GM12878 (cell line): ENCODE measurements around the gene DAB2IP. TPM values are rescaled to one million over a fixed set of nuclear protein-coding genes. Genes with fewer than 3 reads are reported as not detected.

Source experiments
- ATAC-seq: fragments of 200-7000 bp; cut with Tn5 transposase; 3 replicates; pipeline ENCODE4 v1.9.1; 2020; ENCODE audit warnings: mild to moderate bottlenecking, moderate library complexity
- BruUV-seq: library from RNA; stranded (reverse); fragments of 400-500 nt; replicated peaks from 2 replicates; lab custom pipeline; 2021; lab: Mats Ljungman, UMichigan
- CTCF ChIA-PET: fragments of 300-600 bp; sonication (Branson Sonifier 250); formaldehyde crosslinking; extraction: SDS; loops from one replicate; lab custom pipeline; 2021; ENCODE audit warnings: inconsistent platforms; lab: Yijun Ruan, JAX
- POLR2A ChIA-PET: fragments of 350-600 bp; formaldehyde crosslinking; extraction: SDS; loops from one replicate; lab custom pipeline; 2021; ENCODE audit warnings: inconsistent platforms; lab: Charles Lee
- RAD21 ChIA-PET: fragments of 300-600 bp; sonication (Branson Sonifier 250); formaldehyde crosslinking; loops from one replicate; lab custom pipeline; 2023; ENCODE audit warnings: antibody characterized with exemption; ENCODE audit not compliant: unreplicated experiment; lab: Charles Lee
- SMC1A ChIA-PET: fragments of 300-600 bp; sonication (Branson Sonifier 250); formaldehyde crosslinking; loops from one replicate; lab custom pipeline; 2023; ENCODE audit not compliant: unreplicated experiment, uncharacterized antibody; lab: Charles Lee
- DNase-seq: peaks from one replicate; pipeline ENCODE4 v3.0.0-alpha.2; 2011; ENCODE audit warnings: low read depth, low spot score
- FAIRE-seq: peaks from 3 replicates; lab custom pipeline; 2011; peaks lifted over from hg19 to GRCh38; lab: Jason Lieb, UNC
- H2AFZ ChIP-seq: 2 replicates; pipeline ENCODE4 v1.6.0; 2011; ENCODE audit warnings: low read depth, low read length, control low read depth; ENCODE audit not compliant: control insufficient read depth
- H3K27ac ChIP-seq: 2 replicates; pipeline ENCODE4 v1.5.1; 2011; ENCODE audit warnings: control low read depth; ENCODE audit not compliant: control insufficient read depth, insufficient read depth
- H3K27me3 ChIP-seq, 2 experiments: replicated peaks in 1 of 2; 2 replicates each; pipeline versions ENCODE4 v1.6.0 to v1.6.1; 2011; ENCODE audit warnings: low read length in 1 of 2; ENCODE audit not compliant: control insufficient read depth in 2 of 2, insufficient read depth in 2 of 2
- H3K36me3 ChIP-seq, 2 experiments: 2 replicates each; pipeline ENCODE4 v1.5.1; 2011; ENCODE audit warnings: low read length in 1 of 2; ENCODE audit not compliant: control insufficient read depth in 2 of 2, insufficient read depth in 2 of 2
- H3K4me1 ChIP-seq: 2 replicates; pipeline ENCODE4 v1.6.1; 2011; ENCODE audit warnings: mild to moderate bottlenecking, low read length, moderate library complexity, mixed read lengths; ENCODE audit not compliant: control insufficient read depth, insufficient read depth
- H3K4me2 ChIP-seq: 2 replicates; pipeline ENCODE4 v1.6.0; 2011; ENCODE audit warnings: control low read depth; ENCODE audit not compliant: control insufficient read depth, insufficient read depth
- H3K4me3 ChIP-seq: fragments of 200-600 bp; sonication (generic); 2 replicates; pipeline ENCODE4 v1.5.1; 2016
- H3K79me2 ChIP-seq: 2 replicates; pipeline ENCODE4 v1.6.0; 2011; ENCODE audit warnings: low read length; ENCODE audit not compliant: control insufficient read depth, insufficient read depth
- H3K9ac ChIP-seq: 2 replicates; pipeline ENCODE4 v1.8.0; 2011; ENCODE audit warnings: low read length, control low read depth, mixed read lengths; ENCODE audit not compliant: control insufficient read depth, insufficient read depth
- H3K9me3 ChIP-seq: replicated peaks from 3 replicates; pipeline ENCODE4 v1.5.1; 2011; ENCODE audit warnings: mild to moderate bottlenecking, low read length; ENCODE audit not compliant: control insufficient read depth, insufficient read depth
- H4K20me1 ChIP-seq: 2 replicates; pipeline ENCODE4 v1.6.0; 2011; ENCODE audit not compliant: control insufficient read depth, insufficient read depth
- ASH2L ChIP-seq: fragments of 300-600, 200-600 bp; sonication (generic); IDR thresholded peaks from 2 replicates; pipeline ENCODE4 v1.6.1; 2017; ENCODE audit warnings: low read depth, mild to moderate bottlenecking, borderline replicate concordance
- CHD1 ChIP-seq: IDR thresholded peaks from 2 replicates; pipeline ENCODE4 v1.6.1; 2012; ENCODE audit warnings: low read depth, low read length, improper control_type of control experiment
- CREM ChIP-seq: IDR thresholded peaks from 2 replicates; pipeline ENCODE4 v1.6.1; 2014; ENCODE audit warnings: antibody characterized with exemption, low read depth
- LARP7 ChIP-seq: fragments of 450-650 bp; IDR thresholded peaks from 2 replicates; pipeline ENCODE4 v1.6.1; 2017; ENCODE audit warnings: mild to moderate bottlenecking
- MXI1 ChIP-seq: fragments of 150-350 bp; IDR thresholded peaks from 2 replicates; pipeline ENCODE4 v1.6.1; 2011; ENCODE audit warnings: low read depth, mild to moderate bottlenecking, inconsistent platforms, low read length, improper control_type of control experiment
- MYB ChIP-seq: fragments of 150-350 bp; IDR thresholded peaks from 2 replicates; pipeline ENCODE4 v1.6.1; 2014; ENCODE audit warnings: mild to moderate bottlenecking, low read depth, low read length, borderline replicate concordance
- MYC ChIP-seq: IDR thresholded peaks from 2 replicates; pipeline ENCODE4 v1.6.1; 2011; ENCODE audit warnings: mild to moderate bottlenecking, low read length, moderate library complexity, inconsistent platforms; ENCODE audit not compliant: insufficient read depth, insufficient replicate concordance, insufficient read length, severe bottlenecking
- RUNX3 ChIP-seq: IDR thresholded peaks from 2 replicates; pipeline ENCODE4 v1.6.1; 2012; ENCODE audit warnings: low read length, inconsistent platforms
- YBX1 ChIP-seq: fragments of 450-650 bp; IDR thresholded peaks from 2 replicates; pipeline ENCODE4 v1.6.1; 2016; ENCODE audit warnings: antibody characterized with exemption
- WGBS: methylation state at CpG from one replicate; pipeline ENCODE4 v1.1.6; 2016; ENCODE audit warnings: low lambda C conversion rate; ENCODE audit not compliant: insufficient replicate concordance, insufficient coverage; ENCODE audit errors: missing lambda C conversion rate; 5-methylcytosine and 5-hydroxymethylcytosine counted together
- in situ Hi-C: fragments of 300-500 bp; cut with MboI; formaldehyde crosslinking; loops from 9 replicates; pipeline ENCODE4 v1.14.3; 2018; ENCODE audit warnings: mixed read lengths
- intact Hi-C: fragments of 100-400 bp; cut with micrococcal nuclease; formaldehyde crosslinking; loops from one replicate; pipeline ENCODE4 v1.14.2; 2022; ENCODE audit not compliant: unreplicated experiment
- polyA plus RNA-seq, 11 experiments: library from polyadenylated mRNA; depleted of rRNA in 4 of 11; unstranded in 6 of 11; stranded (reverse) in 5 of 11; fragments of >200 nt; fragmentation: Nextera tagmentation in 4 of 11; fragmentation: Illumina TruSeq in 1 of 11; extraction: Ambion mirVana in 4 of 11; extraction: Trizol in 1 of 11; gene quantifications; 1 replicate in 1 of 11; 2 replicates in 10 of 11; pipeline versions ENCODE4 v1.2.1 to v1.2.3, GENCODE V29; 2011 to 2016; ENCODE audit warnings: inconsistent platforms in 2 of 11, missing spikeins in 2 of 11, low read depth in 1 of 11
- total RNA-seq, 4 experiments: library from RNA; depleted of rRNA in 3 of 4; stranded (reverse); fragments of >200 nt in 3 of 4; fragmentation: Illumina TruSeq in 1 of 4; extraction: Trizol in 1 of 4; gene quantifications; 2 replicates each; pipeline versions ENCODE4 v1.2.1 to v1.2.3, GENCODE V29; 2013 to 2021

DAB2IP gene
- total and polyA plus RNA-seq, 10 of the 15 experiments (the other 5 are each of a cell fraction or from before 2014, with no cell fraction given) = 0.03 to 0.38 (median 0.14) TPM; not detected in 6

GRCh38 chr9:121769939-121770338, 118.5 kb downstream of the DAB2IP start (continued):
- TF ChIP-seq CHD1 (no peak), ASH2L (no peak), YBX1 (no peak)

- no peaks in the 10 kb centered on the region for H3K36me3 ChIP-seq
- H3K79me2 ChIP-seq = no peaks in the 10 kb centered on the region
- no peak for DNase-seq
- H2AFZ ChIP-seq = no peak overlapping the region
- in situ Hi-C loops (no loop called here), intact Hi-C loops (no loop called here)
- ChIA-PET SMC1A (no interaction called here), RAD21 (no interaction called here), POLR2A (no interaction called here), CTCF (no interaction called here)
- FAIRE-seq = no peak
- ATAC-seq = no peak
- H3K9ac ChIP-seq = no peak overlapping the region
- H3K9me3 ChIP-seq = no peaks in the 10 kb centered on the region
- WGBS = 27% methylated on average over 10 of the region's 10 CpGs
- no peak for TF ChIP-seq MXI1
- TF ChIP-seq RUNX3 = no peak
- TF ChIP-seq MYC = no peak
- TF ChIP-seq CHD1 = no peak
- no peak for TF ChIP-seq MYB
- no peak for TF ChIP-seq CREM
- no peak for TF ChIP-seq LARP7
- H3K4me1 ChIP-seq = no peaks in the 10 kb centered on the region
- BruUV-seq = no TSS peak
- no peak overlapping the region for H3K4me2 ChIP-seq
- no peaks in the 10 kb centered on the region for H4K20me1 ChIP-seq
- peaks cover 0 to 2% of the 10 kb centered on the region in 2 experiments; a peak in 1 of 4 replicates for H3K27me3 ChIP-seq
- no peak overlapping the region for H3K4me3 ChIP-seq
- H3K27ac ChIP-seq = no peak overlapping the region
Observed at GRCh38 chr9:121770415-121771273, 119.2 kb downstream of the DAB2IP start.
